HFF-Myc (cell line): ENCODE data around the gene CD3G.
"Not testable (repeated sequence)": the region's sequence is repeated elsewhere in the genome, so short reads cannot be mapped to it uniquely, and the experiment has no call there.

Source experiments
- DNase-seq: peaks from one replicate; pipeline ENCODE4 v3.0.0-alpha.2; 2011; ENCODE audit warnings: low read depth; ENCODE audit errors: extremely low read depth
- H3K4me3 ChIP-seq: replicated peaks from 2 replicates; pipeline ENCODE4 v1.5.1; 2011; ENCODE audit warnings: low read depth, mild to moderate bottlenecking, control low read depth, low read length
- TF ChIP-seq, protein P1 (sequence below): IDR thresholded peaks from 2 replicates; pipeline ENCODE4 v1.5.1; 2012; ENCODE audit warnings: mild to moderate bottlenecking, low read depth, low read length, control low read depth; ENCODE audit errors: missing control alignments

Gene CD3G

DNA sequence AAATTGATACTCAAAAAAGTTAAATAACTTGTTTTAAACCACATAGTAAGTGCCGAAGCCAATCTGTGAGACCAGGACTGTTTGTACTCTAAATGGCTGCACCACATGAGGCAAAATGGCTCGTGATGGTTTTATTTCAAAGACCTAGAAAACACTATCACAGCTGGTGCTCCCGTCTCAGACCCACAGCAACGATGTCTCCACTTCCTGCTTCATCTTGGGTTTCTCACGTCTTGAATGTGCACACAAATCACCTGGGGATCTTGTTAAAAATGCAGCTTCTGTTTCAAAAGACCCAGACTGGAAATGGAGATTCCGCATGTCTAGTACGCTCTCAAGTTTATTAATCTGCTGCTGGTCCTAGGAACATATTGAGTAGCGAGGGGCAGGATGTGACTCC lies 38.4 kb upstream of the CD3G start:
- TF ChIP-seq, protein P1, sequence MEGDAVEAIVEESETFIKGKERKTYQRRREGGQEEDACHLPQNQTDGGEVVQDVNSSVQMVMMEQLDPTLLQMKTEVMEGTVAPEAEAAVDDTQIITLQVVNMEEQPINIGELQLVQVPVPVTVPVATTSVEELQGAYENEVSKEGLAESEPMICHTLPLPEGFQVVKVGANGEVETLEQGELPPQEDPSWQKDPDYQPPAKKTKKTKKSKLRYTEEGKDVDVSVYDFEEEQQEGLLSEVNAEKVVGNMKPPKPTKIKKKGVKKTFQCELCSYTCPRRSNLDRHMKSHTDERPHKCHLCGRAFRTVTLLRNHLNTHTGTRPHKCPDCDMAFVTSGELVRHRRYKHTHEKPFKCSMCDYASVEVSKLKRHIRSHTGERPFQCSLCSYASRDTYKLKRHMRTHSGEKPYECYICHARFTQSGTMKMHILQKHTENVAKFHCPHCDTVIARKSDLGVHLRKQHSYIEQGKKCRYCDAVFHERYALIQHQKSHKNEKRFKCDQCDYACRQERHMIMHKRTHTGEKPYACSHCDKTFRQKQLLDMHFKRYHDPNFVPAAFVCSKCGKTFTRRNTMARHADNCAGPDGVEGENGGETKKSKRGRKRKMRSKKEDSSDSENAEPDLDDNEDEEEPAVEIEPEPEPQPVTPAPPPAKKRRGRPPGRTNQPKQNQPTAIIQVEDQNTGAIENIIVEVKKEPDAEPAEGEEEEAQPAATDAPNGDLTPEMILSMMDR = no peak
- no peak for DNase-seq
- no peak overlapping the region for H3K4me3 ChIP-seq

DNA sequence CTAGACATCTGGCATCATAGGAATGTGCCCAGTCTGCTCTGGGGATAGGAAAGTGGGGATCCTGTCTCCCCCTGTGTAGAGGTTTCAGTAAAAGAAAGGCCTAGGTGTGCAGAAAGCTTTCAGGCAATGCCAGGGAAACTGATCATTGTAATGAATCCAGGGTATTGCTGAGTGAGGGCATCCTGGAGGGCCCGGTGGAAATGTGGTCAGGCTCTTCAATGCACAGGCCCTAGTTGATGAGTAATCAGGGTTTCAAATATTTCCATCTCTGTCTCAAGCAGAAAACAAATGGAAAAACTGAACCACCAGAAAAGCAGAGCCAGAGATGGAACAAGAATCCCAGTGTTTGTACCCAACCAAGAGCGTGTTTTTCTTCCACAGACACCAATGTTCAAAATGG lies 37.6 kb upstream of the CD3G start:
- no peak for DNase-seq
- TF ChIP-seq, protein P1 = no peak
- no peak overlapping the region for H3K4me3 ChIP-seq

- H3K4me3 ChIP-seq, DNase-seq: not testable (repeated sequence)
These were observed 35.1 kb upstream of the CD3G start for GRCh38 chr11:118308995-118309528.

DNA sequence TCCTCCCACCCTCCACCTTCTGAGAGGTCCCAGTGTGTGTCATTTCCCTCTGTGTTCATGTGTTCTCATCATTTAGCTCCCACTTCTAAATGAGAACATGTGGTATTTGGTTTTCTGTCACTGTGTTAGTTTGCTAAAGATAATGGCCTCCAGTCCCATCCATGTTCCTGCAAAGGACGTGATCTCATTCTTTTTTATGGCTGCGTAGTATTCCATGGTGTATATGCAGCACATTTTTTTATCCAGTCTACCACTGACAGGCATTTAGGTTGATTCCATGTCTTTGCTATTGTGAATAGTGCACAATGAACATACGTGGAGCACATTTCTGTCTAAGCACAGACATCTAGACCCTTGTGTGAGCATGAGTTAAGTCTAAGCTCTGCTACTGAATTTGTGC lies 33.9 kb upstream of the CD3G start:
- TF ChIP-seq, protein P1 = no peak
- no peak overlapping the region for H3K4me3 ChIP-seq
- no peak for DNase-seq

DNA sequence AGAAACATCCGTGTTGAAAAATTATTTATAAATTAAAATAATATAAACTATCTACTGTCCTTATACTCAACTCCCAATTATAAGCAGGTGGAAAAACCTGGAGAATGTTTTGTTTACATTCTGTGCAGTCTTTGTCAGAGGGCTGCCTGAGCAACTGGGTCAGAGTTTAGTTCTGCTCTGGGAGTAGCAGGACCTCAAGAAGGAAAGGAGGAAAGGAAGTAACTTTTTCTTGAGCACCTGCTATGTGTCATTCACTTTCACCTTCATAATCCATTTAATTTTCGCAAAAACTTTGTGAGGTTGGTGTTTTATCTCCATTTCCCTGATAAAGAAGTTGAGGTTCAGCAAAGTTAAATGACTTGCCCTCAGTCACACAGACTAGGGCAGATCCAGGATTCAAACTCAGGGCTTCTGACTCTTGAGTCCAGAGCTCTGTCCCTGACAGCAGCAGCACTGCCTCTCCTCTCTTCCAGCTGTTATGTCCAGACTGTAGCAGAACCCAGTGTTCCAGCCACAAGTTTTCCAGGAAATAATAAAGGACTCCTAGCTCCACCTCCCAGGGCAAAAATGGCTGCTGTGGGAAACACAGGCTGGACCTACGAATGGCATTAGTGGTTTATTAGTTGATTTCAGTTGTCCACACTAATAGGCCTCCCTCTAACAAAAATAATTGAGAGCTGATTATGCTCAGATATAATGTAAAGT lies 33.2 kb upstream of the CD3G start:
- DNase-seq = no peak
- TF ChIP-seq, protein P1 = no peak
- H3K4me3 ChIP-seq = no peak overlapping the region

DNA sequence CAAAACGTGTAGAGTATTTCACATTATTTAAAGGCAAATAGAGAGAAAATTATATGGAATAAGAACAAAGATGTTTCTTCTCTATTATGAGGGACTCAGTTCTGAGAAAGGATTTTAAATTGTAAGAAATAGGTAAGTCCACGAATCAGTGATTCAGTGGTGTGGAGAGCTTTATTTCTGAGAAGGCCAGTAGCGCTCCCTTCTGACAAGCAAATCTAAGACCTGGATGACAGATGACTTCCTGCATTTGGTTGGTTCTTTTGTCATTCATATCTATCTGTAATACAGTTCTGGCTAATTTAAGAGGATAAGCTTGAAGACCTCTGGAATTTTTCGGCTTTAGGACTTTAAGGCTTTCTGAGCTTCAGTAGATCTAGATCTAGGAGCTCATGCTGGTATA lies 32.6 kb upstream of the CD3G start:
- TF ChIP-seq, protein P1 = no peak
- DNase-seq = no peak
- no peak overlapping the region for H3K4me3 ChIP-seq

- no peak overlapping the region for H3K4me3 ChIP-seq
- no peak for DNase-seq
- TF ChIP-seq, protein P1 = no peak
These were observed 31.8 kb upstream of the CD3G start for GRCh38 chr11:118312328-118312727.
